H1 (cell line): ENCODE measurements around the gene NBAS. TPM values are rescaled to one million over a fixed set of nuclear protein-coding genes. Genes with fewer than 3 reads are reported as not detected.

ENCODE experiments used
- CTCF ChIA-PET: fragments of 300-600 bp; sonication (Branson Sonifier 250); formaldehyde crosslinking; loops from one replicate; lab custom pipeline; 2021; ENCODE audit not compliant: partially characterized antibody; lab: Charles Lee
- POLR2A ChIA-PET: fragments of 300-600 bp; sonication (Branson Sonifier 250); formaldehyde crosslinking; loops from one replicate; lab custom pipeline; 2021; ENCODE audit warnings: inconsistent platforms; ENCODE audit not compliant: partially characterized antibody; lab: Charles Lee
- DNase-seq, 2 experiments: peaks; one replicate each; pipeline versions ENCODE4 v3.0.0 to v3.0.0-alpha.2; 2010 to 2022; ENCODE audit warnings: low spot score in 2 of 2, low read depth in 1 of 2, mixed read lengths in 1 of 2
- FAIRE-seq: peaks from 2 replicates; lab custom pipeline; 2011; peaks lifted over from hg19 to GRCh38; lab: Jason Lieb, UNC
- H2AFZ ChIP-seq: 2 replicates; pipeline ENCODE4 v1.8.1; 2012; ENCODE audit warnings: low read length, inconsistent platforms
- H2AK5ac ChIP-seq: 2 replicates; pipeline ENCODE4 v1.6.1; 2013; ENCODE audit warnings: low read depth, low read length
- H2BK120ac ChIP-seq: replicated peaks from 2 replicates; pipeline ENCODE3; 2013; ENCODE audit warnings: low read depth, low read length, inconsistent platforms
- H2BK12ac ChIP-seq: 2 replicates; pipeline ENCODE4 v1.6.1; 2013; ENCODE audit warnings: low read depth, low read length
- H2BK15ac ChIP-seq: 2 replicates; pipeline ENCODE4 v1.6.1; 2013; ENCODE audit warnings: low read length
- H2BK20ac ChIP-seq: 2 replicates; pipeline ENCODE4 v1.6.1; 2013; ENCODE audit warnings: low read length
- H2BK5ac ChIP-seq: 2 replicates; pipeline ENCODE4 v1.6.1; 2013; ENCODE audit warnings: low read depth, low read length
- H3K14ac ChIP-seq: 2 replicates; pipeline ENCODE4 v1.6.1; 2013; ENCODE audit warnings: inconsistent platforms; ENCODE audit not compliant: insufficient read length
- H3K18ac ChIP-seq: 2 replicates; pipeline ENCODE4 v1.6.1; 2013; ENCODE audit warnings: low read length; ENCODE audit errors: extremely low read depth
- H3K23ac ChIP-seq: 2 replicates; pipeline ENCODE4 v1.6.1; 2013; ENCODE audit warnings: inconsistent platforms; ENCODE audit not compliant: insufficient read length
- H3K23me2 ChIP-seq: 2 replicates; pipeline ENCODE4 v1.6.1; 2013; ENCODE audit warnings: low read depth, low read length
- H3K27ac ChIP-seq: 2 replicates; pipeline ENCODE4 v1.6.1; 2011; ENCODE audit warnings: low read depth, low read length, inconsistent platforms
- H3K27me3 ChIP-seq, 4 experiments: replicated peaks in 1 of 4; 1 replicate in 1 of 4; 2 replicates in 3 of 4; pipeline versions ENCODE4 v1.6.1 to v1.8.1; 2011 to 2013; ENCODE audit warnings: low read length in 3 of 4, mild to moderate bottlenecking in 3 of 4, inconsistent platforms in 2 of 4, mixed read lengths in 2 of 4, moderate library complexity in 1 of 4; ENCODE audit not compliant: control insufficient read depth in 3 of 4, insufficient read depth in 3 of 4; ENCODE audit errors: extremely low read depth in 1 of 4
- H3K36me3 ChIP-seq, 4 experiments: 2 replicates each; pipeline versions ENCODE4 v1.6.1 to v1.8.1; 2011 to 2013; ENCODE audit warnings: mild to moderate bottlenecking in 4 of 4, low read length in 3 of 4, moderate library complexity in 2 of 4, control low read depth in 1 of 4, inconsistent platforms in 1 of 4; ENCODE audit not compliant: insufficient read depth in 4 of 4, control insufficient read depth in 2 of 4
- H3K4ac ChIP-seq: replicated peaks from 2 replicates; pipeline ENCODE3; 2013; ENCODE audit warnings: low read length, low read depth, mixed read lengths, inconsistent platforms; ENCODE audit not compliant: insufficient read length
- H3K4me1 ChIP-seq, 4 experiments: replicated peaks in 1 of 4; 1 replicate in 1 of 4; 2 replicates in 3 of 4; pipeline versions ENCODE4 v1.6.1 to v1.8.1; 2011 to 2013; ENCODE audit warnings: low read length in 3 of 4, inconsistent platforms in 2 of 4, mixed read lengths in 1 of 4; ENCODE audit not compliant: insufficient read depth in 4 of 4, control insufficient read depth in 3 of 4
- H3K4me2 ChIP-seq, 2 experiments: 2 replicates each; pipeline versions ENCODE4 v1.6.1 to v1.8.1; 2011 to 2013; ENCODE audit warnings: low read depth in 2 of 2, low read length in 2 of 2, control low read depth in 1 of 2, inconsistent platforms in 1 of 2, mild to moderate bottlenecking in 1 of 2; ENCODE audit not compliant: insufficient read depth in 1 of 2
- H3K4me3 ChIP-seq, 4 experiments: fragments of 200-600, 300-600 bp in 1 of 4; sonication (generic), shearing (Covaris generic), sonication (Bioruptor Twin) in 1 of 4; 2 replicates each; pipeline versions ENCODE4 v1.5.1 to v1.8.1; 2011 to 2016; ENCODE audit warnings: low read length in 4 of 4, low read depth in 3 of 4, control low read depth in 2 of 4, inconsistent platforms in 2 of 4, mild to moderate bottlenecking in 2 of 4, mixed read lengths in 1 of 4, moderate library complexity in 1 of 4; ENCODE audit not compliant: insufficient read depth in 2 of 4; ENCODE audit errors: extremely low read depth in 1 of 4
- H3K56ac ChIP-seq: replicated peaks from 2 replicates; pipeline ENCODE3; 2013; ENCODE audit warnings: low read depth, mild to moderate bottlenecking, mixed read lengths, low read length, inconsistent platforms; ENCODE audit not compliant: insufficient read length
- H3K79me1 ChIP-seq: 2 replicates; pipeline ENCODE4 v1.6.1; 2013; ENCODE audit warnings: low read depth, low read length, control low read depth
- H3K79me2 ChIP-seq, 2 experiments: 2 replicates each; pipeline versions ENCODE4 v1.6.1 to v1.8.1; 2012 to 2013; ENCODE audit warnings: low read length in 2 of 2, mild to moderate bottlenecking in 2 of 2, inconsistent platforms in 1 of 2; ENCODE audit not compliant: insufficient read depth in 2 of 2, control insufficient read depth in 1 of 2
- H3K9ac ChIP-seq, 4 experiments: replicated peaks in 1 of 4; 1 replicate in 1 of 4; 2 replicates in 3 of 4; pipeline versions ENCODE4 v1.6.1 to v1.8.1; 2011 to 2013; ENCODE audit warnings: low read depth in 3 of 4, low read length in 3 of 4, control low read depth in 2 of 4, mild to moderate bottlenecking in 2 of 4, moderate library complexity in 2 of 4, inconsistent platforms in 1 of 4; ENCODE audit errors: extremely low read depth in 1 of 4
- H3K9me3 ChIP-seq, 2 experiments: 2 replicates each; pipeline versions ENCODE4 v1.6.1 to v1.8.1; 2012 to 2013; ENCODE audit warnings: mild to moderate bottlenecking in 2 of 2, moderate library complexity in 2 of 2, control low read depth in 1 of 2, inconsistent platforms in 1 of 2, low read depth in 1 of 2, low read length in 1 of 2, mixed read lengths in 1 of 2; ENCODE audit not compliant: insufficient read depth in 2 of 2
- H4K20me1 ChIP-seq, 2 experiments: replicated peaks in 1 of 2; 2 replicates each; pipeline versions ENCODE3 to v1.8.1; 2011 to 2013; ENCODE audit warnings: inconsistent platforms in 2 of 2, low read length in 2 of 2, mild to moderate bottlenecking in 1 of 2; ENCODE audit not compliant: insufficient read depth in 2 of 2, control insufficient read depth in 1 of 2
- H4K5ac ChIP-seq: 2 replicates; pipeline ENCODE4 v1.6.1; 2013; ENCODE audit warnings: low read length, low read depth, mixed read lengths, inconsistent platforms; ENCODE audit not compliant: insufficient read length
- H4K8ac ChIP-seq: 2 replicates; pipeline ENCODE4 v1.8.0; 2013; ENCODE audit warnings: mild to moderate bottlenecking, moderate library complexity, low read length, inconsistent platforms; ENCODE audit not compliant: insufficient read depth; ENCODE audit errors: extremely low read depth
- H4K91ac ChIP-seq: replicated peaks from 2 replicates; pipeline ENCODE3; 2013; ENCODE audit warnings: low read length, mixed read lengths, inconsistent platforms; ENCODE audit not compliant: insufficient read length
- BACH1 ChIP-seq: IDR thresholded peaks from 2 replicates; pipeline ENCODE4 v1.6.1; 2012; ENCODE audit warnings: low read length, improper control_type of control experiment
- CEBPB ChIP-seq: IDR thresholded peaks from 2 replicates; pipeline ENCODE4 v1.6.1; 2012; ENCODE audit warnings: low read depth, low read length
- CHD2 ChIP-seq: IDR thresholded peaks from 2 replicates; pipeline ENCODE4 v1.6.1; 2012; ENCODE audit warnings: low read length, improper control_type of control experiment
- SIX5 ChIP-seq: IDR thresholded peaks from 2 replicates; pipeline ENCODE4 v1.6.1; 2011; ENCODE audit warnings: mild to moderate bottlenecking, low read depth, low read length
- WGBS, 2 experiments: shearing (Covaris generic) in 1 of 2; methylation state at CpG; one replicate each; pipeline versions ENCODE4 v1.1.6 to v1.1.7; 2013 to 2015; ENCODE audit warnings: low lambda C conversion rate in 2 of 2, mixed read lengths in 2 of 2, inconsistent platforms in 1 of 2, low coverage in 1 of 2, missing lambda C conversion rate in 1 of 2; ENCODE audit not compliant: insufficient replicate concordance in 2 of 2, insufficient coverage in 1 of 2, insufficient read length in 1 of 2; ENCODE audit errors: extremely low coverage in 1 of 2, missing lambda C conversion rate in 1 of 2; 5-methylcytosine and 5-hydroxymethylcytosine counted together
- polyA plus RNA-seq, 7 experiments: library from polyadenylated mRNA; depleted of rRNA in 3 of 7; stranded (reverse) in 5 of 7; unstranded in 2 of 7; fragments of >200 nt in 5 of 7; fragments of 200-250 nt in 2 of 7; gene quantifications; 1 replicate in 5 of 7; 2 replicates in 1 of 7; 4 replicates in 1 of 7; pipeline versions ENCODE4 v1.2.1 to v1.2.3, GENCODE V29; 2011 to 2013; ENCODE audit warnings: missing spikeins in 2 of 7, mixed read lengths in 2 of 7
- total RNA-seq: library from RNA; stranded (reverse); fragmentation: NEBNext Ultra II Directional; extraction: Animal tissue kit (Norgen Biotek cat#: 25700); gene quantifications from 2 replicates; pipeline ENCODE4 v1.2.1, GENCODE V29; 2021
- TF ChIP-seq, protein P1 (sequence below): IDR thresholded peaks from 2 replicates; pipeline ENCODE4 v1.6.1; 2012; ENCODE audit warnings: inconsistent platforms

The NBAS gene
- total and polyA plus RNA-seq, 2 of the 8 experiments (the other 6 are each of a cell fraction or from before 2014, with no cell fraction given), result 19.6 to 34.8 TPM

DNA sequence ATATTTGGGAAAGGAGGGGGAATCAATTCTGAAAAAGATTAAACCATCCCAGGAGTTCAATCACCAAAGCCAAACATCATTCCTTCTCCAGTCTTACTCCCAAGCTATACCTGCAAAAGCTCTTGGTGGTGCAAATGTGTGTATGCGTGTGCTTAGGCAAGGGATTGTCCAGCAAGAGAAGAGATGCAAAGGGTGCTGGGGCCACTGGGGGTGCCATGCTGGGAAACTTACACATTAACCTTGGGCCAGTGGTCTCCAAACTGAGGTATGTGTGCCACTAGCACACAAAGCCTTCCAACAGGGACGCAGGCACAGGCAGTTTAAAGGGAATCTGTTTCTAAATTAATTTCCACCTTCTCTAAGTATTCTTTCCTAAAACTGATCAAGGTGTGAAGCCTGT is 307.9 kb downstream of the NBAS start:
- Histone ChIP-seq H4K5ac (no peak overlapping the region), H4K8ac (no peak overlapping the region), H2AFZ (no peak overlapping the region), H3K23me2 (no peaks in the 10 kb centered on the region), H3K27ac (no peak overlapping the region), H2BK5ac (no peak overlapping the region), H3K4me3 (no peak overlapping the region), H3K79me2 (no peaks in the 10 kb centered on the region), H2AK5ac (no peak overlapping the region), H2BK15ac (no peak overlapping the region), H4K91ac (no peak overlapping the region), H3K56ac (no peak overlapping the region), H3K14ac (no peak overlapping the region), H3K4me2 (no peak overlapping the region), H3K9ac (no peak overlapping the region), H3K23ac (no peak overlapping the region), H3K18ac (no peak overlapping the region), H3K9me3 (0 out of 4 replicates have a peak, but pooled peaks cover 4 to 6% of the 10 kb centered on the region in 2 experiments), H2BK120ac (no peak overlapping the region), H3K4ac (no peak overlapping the region), H3K36me3 (no peaks in the 10 kb centered on the region), H3K4me1 (no peaks in the 10 kb centered on the region), H2BK20ac (no peak overlapping the region), H3K79me1 (no peaks in the 10 kb centered on the region), H2BK12ac (no peak overlapping the region), H4K20me1 (no peaks in the 10 kb centered on the region), H3K27me3 (no peaks in the 10 kb centered on the region)
- no peak for DNase-seq
- FAIRE-seq, result no peak
- POLR2A ChIA-PET, result no interaction called here
- 90% methylated on average over 2 of the region's 2 CpGs; no CpG with 5 or more reads in 1 of the 2 experiments for WGBS, 2 experiments
- CTCF ChIA-PET, result no interaction called here
- TF ChIP-seq SIX5, result no peak
- TF ChIP-seq BACH1, result no peak
- no peak for TF ChIP-seq CEBPB
- no peak for TF ChIP-seq CHD2
- TF ChIP-seq, protein P1, sequence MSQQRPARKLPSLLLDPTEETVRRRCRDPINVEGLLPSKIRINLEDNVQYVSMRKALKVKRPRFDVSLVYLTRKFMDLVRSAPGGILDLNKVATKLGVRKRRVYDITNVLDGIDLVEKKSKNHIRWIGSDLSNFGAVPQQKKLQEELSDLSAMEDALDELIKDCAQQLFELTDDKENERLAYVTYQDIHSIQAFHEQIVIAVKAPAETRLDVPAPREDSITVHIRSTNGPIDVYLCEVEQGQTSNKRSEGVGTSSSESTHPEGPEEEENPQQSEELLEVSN, result no peak
